Nephron progenitor cell (in vitro differentiated cells): ENCODE results near the gene SPAG16.

Experiments
- DNase-seq: peaks from one replicate; pipeline ENCODE4 v3.0.0; 2021
- H3K27ac Mint-ChIP-seq: 2 replicates; pipeline ENCODE4 v1.8.0; 2021; ENCODE audit warnings: mild to moderate bottlenecking, moderate library complexity, mixed read lengths
- H3K27me3 Mint-ChIP-seq: 2 replicates; pipeline ENCODE4 v1.8.0; 2021; ENCODE audit warnings: mild to moderate bottlenecking, low read depth, mixed read lengths; ENCODE audit not compliant: poor library complexity
- H3K36me3 Mint-ChIP-seq: 2 replicates; pipeline ENCODE4 v1.8.0; 2021; ENCODE audit warnings: low read depth, mixed read lengths
- H3K4me1 Mint-ChIP-seq: 2 replicates; pipeline ENCODE4 v1.8.0; 2021; ENCODE audit warnings: mixed read lengths
- H3K4me3 Mint-ChIP-seq: 2 replicates; pipeline ENCODE4 v1.8.0; 2021; ENCODE audit warnings: mild to moderate bottlenecking, moderate library complexity, mixed read lengths
- H3K9me3 Mint-ChIP-seq: 2 replicates; pipeline ENCODE4 v1.8.0; 2021; ENCODE audit warnings: mild to moderate bottlenecking, moderate library complexity, mixed read lengths
- TF ChIP-seq, protein P1 (sequence below): fragments of 200-600 bp; sonication (generic); IDR thresholded peaks from 2 replicates; pipeline ENCODE4 v1.5.0; 2021; ENCODE audit warnings: antibody characterized with exemption

SPAG16 gene

DNA sequence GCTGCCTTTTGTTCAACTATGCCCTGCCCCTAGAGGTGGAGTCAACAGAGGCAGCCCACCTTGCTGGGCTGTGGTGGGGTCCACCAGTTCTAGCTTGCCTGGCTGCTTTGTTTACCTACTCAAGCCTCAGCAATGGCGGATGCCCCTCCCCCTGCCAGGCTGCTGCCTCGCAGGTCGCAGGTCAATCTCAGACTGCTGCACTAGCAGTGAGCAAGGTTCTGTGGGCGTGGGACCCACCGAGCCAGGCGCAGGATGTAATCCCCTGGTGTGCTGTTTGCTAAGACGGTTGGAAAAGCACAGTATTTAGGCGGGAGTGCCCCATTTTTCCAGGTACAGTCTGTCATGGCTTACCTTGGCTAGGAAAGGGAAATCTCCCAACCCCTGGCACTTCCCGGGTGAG lies 993.6 kb downstream of the SPAG16 start:
- no peaks in the 10 kb centered on the region for H3K36me3 Mint-ChIP-seq
- no peaks in the 10 kb centered on the region for H3K27me3 Mint-ChIP-seq
- H3K27ac Mint-ChIP-seq = no peak overlapping the region
- no peak overlapping the region for H3K4me3 Mint-ChIP-seq
- no peak for DNase-seq
- peaks cover 13% of the 10 kb centered on the region for H3K9me3 Mint-ChIP-seq
- no peaks in the 10 kb centered on the region for H3K4me1 Mint-ChIP-seq
- TF ChIP-seq, protein P1, sequence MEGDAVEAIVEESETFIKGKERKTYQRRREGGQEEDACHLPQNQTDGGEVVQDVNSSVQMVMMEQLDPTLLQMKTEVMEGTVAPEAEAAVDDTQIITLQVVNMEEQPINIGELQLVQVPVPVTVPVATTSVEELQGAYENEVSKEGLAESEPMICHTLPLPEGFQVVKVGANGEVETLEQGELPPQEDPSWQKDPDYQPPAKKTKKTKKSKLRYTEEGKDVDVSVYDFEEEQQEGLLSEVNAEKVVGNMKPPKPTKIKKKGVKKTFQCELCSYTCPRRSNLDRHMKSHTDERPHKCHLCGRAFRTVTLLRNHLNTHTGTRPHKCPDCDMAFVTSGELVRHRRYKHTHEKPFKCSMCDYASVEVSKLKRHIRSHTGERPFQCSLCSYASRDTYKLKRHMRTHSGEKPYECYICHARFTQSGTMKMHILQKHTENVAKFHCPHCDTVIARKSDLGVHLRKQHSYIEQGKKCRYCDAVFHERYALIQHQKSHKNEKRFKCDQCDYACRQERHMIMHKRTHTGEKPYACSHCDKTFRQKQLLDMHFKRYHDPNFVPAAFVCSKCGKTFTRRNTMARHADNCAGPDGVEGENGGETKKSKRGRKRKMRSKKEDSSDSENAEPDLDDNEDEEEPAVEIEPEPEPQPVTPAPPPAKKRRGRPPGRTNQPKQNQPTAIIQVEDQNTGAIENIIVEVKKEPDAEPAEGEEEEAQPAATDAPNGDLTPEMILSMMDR = no peak

DNA sequence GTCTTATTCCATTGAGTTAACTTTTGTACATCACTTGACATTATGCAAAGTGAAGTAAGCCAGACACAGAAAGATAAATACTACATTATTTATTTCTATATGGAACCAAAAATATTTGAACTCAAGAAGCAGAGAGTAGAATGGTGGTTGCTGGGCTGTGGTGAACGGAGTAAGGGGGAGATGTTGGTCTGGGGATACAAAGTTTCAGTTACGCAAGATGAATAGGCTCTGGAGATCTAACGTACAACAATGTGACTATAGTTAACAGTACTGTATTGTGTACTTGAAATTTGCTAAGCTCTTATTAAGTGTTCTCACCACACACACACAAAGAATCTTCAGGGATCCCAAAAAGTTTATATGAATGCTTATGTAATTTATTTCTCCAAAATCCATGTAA lies 1001.7 kb downstream of the SPAG16 start:
- Mint-ChIP-seq H3K27me3 (peaks cover 5% of the 10 kb centered on the region), H3K4me1 (no peaks in the 10 kb centered on the region), H3K4me3 (no peak overlapping the region), H3K27ac (no peak overlapping the region), H3K9me3 (peaks cover 6% of the 10 kb centered on the region), H3K36me3 (no peaks in the 10 kb centered on the region)
- TF ChIP-seq, protein P1 = no peak
- no peak for DNase-seq

DNA sequence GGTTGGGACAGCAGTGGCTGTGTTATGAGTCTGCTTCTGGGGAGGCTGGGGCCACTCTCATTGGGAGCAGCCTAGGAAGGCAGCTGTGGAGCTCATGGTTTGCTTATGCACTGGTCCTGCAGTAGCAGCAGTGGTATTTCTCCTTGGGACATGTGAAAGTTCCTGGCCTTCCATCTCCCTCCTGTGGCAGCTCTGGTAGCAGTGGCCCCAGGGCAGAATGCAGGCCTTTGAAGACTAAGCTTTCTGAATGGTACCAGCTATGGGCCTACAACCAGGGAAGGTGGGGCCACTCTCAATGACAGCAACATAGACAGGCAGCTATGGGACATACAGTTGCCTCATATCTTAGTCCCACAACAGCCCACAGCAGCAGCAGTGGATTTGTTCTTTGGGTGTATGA lies 1009.3 kb downstream of the SPAG16 start:
- Mint-ChIP-seq H3K27me3 (peaks cover 5% of the 10 kb centered on the region), H3K27ac (no peak overlapping the region), H3K9me3 (peaks cover 26% of the 10 kb centered on the region), H3K4me3 (no peak overlapping the region), H3K4me1 (no peaks in the 10 kb centered on the region), H3K36me3 (peaks cover 4% of the 10 kb centered on the region)
- TF ChIP-seq, protein P1 = no peak
- no peak for DNase-seq

DNA sequence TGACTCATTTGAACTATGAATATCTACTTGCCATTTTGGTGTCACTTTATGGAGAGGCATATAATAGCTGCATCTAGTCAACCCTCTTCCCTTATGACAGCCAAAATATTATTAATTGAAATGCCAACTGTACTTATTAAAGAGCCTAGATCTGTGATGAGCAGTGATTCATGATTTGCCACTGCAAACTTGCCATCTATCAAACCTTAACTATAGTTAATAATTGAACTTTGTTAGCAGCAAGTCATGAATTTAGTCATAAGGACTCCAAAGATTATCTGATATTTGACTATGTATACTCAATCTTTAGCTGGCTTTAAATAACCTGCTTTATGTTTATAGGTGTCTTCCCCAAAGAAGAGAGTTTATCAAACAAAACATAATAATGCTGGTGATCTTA lies 1010.2 kb downstream of the SPAG16 start:
- Mint-ChIP-seq H3K9me3 (peaks cover 26% of the 10 kb centered on the region), H3K27me3 (no peaks in the 10 kb centered on the region), H3K4me1 (no peaks in the 10 kb centered on the region), H3K4me3 (no peak overlapping the region), H3K36me3 (peaks cover 4% of the 10 kb centered on the region), H3K27ac (no peak overlapping the region)
- no peak for DNase-seq
- TF ChIP-seq, protein P1 = no peak

DNA sequence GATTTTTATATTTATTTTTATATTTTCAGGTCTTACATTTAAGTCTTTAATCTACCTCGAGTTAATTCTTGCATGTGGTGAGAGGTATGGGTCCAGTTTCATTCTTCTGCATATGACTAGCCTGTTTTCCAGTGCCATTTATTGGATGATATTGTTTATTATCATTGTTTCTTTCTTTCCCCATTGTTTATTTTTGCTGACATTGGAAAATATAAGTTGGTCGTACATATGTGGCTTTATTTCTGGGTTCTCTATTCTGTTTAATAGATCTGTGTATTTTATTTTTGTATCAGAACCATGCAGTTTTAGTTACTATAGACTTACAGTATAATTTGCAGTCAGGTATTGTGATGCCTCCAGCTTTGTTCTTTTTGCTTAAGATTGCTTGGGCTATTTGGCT lies 1013.2 kb downstream of the SPAG16 start:
- H3K4me3 Mint-ChIP-seq = no peak overlapping the region
- no peak for DNase-seq
- H3K9me3 Mint-ChIP-seq = peaks cover 8% of the 10 kb centered on the region
- no peaks in the 10 kb centered on the region for H3K27me3 Mint-ChIP-seq
- no peak overlapping the region for H3K27ac Mint-ChIP-seq
- H3K36me3 Mint-ChIP-seq = no peaks in the 10 kb centered on the region
- TF ChIP-seq, protein P1 = no peak
- no peaks in the 10 kb centered on the region for H3K4me1 Mint-ChIP-seq

DNA sequence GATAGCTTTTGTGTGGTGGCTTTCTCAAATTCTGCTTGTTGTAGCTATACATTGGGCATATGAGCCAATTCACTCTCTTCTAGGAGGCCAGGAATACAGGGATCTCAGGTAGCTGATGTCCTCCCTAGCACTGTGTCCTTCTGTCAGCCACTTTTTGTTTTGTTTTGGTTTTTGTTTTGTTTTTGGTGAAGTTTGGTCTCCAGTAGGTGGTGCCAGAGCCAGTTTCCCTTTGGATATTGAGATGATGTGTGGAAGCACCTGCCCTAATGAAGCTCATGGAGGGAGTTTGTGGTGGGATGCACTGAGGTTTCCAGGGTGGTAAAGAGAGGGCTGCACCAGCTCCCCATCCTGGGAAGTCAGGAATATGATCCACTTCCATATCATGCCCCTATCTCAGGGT lies 1026.1 kb downstream of the SPAG16 start:
- Mint-ChIP-seq H3K9me3 (peaks cover 20% of the 10 kb centered on the region), H3K27ac (no peak overlapping the region), H3K4me1 (no peaks in the 10 kb centered on the region), H3K4me3 (no peak overlapping the region), H3K27me3 (no peaks in the 10 kb centered on the region), H3K36me3 (no peaks in the 10 kb centered on the region)
- DNase-seq = no peak
- TF ChIP-seq, protein P1 = no peak
